ENCODE data around the gene OR2M5.

- TF ChIP-seq, protein P1, sequence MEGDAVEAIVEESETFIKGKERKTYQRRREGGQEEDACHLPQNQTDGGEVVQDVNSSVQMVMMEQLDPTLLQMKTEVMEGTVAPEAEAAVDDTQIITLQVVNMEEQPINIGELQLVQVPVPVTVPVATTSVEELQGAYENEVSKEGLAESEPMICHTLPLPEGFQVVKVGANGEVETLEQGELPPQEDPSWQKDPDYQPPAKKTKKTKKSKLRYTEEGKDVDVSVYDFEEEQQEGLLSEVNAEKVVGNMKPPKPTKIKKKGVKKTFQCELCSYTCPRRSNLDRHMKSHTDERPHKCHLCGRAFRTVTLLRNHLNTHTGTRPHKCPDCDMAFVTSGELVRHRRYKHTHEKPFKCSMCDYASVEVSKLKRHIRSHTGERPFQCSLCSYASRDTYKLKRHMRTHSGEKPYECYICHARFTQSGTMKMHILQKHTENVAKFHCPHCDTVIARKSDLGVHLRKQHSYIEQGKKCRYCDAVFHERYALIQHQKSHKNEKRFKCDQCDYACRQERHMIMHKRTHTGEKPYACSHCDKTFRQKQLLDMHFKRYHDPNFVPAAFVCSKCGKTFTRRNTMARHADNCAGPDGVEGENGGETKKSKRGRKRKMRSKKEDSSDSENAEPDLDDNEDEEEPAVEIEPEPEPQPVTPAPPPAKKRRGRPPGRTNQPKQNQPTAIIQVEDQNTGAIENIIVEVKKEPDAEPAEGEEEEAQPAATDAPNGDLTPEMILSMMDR (IDR thresholded peaks at IDR 0.05): no peak
- TF ChIP-seq POLR2A (IDR thresholded peaks at IDR 0.05): no peak
These were observed 42.4 kb downstream of the OR2M5 start for GRCh38 chr1:248187363-248187762.

Measured in heart left ventricle (tissue), 13 donors.